Spleen (tissue), 7 donors: ENCODE results near the gene MORF4L2.

Experiments
- CTCF ChIP-seq, 11 experiments: fragments of 200-600 bp in 7 of 11; fragments of 450-650 bp in 4 of 11; sonication (generic) in 4 of 11; IDR thresholded peaks in 8 of 11; conservative IDR thresholded peaks in 3 of 11; 1 replicate in 7 of 11; 2 replicates in 4 of 11; pipeline versions ENCODE4 v1.4.0 to v1.8.0; 2016 to 2021; ENCODE audit warnings: antibody characterized with exemption in 11 of 11, inconsistent platforms in 4 of 11, mild to moderate bottlenecking in 1 of 11
- POLR2A ChIP-seq, 3 donors: fragments of 450-650 bp; IDR thresholded peaks; one replicate each; pipeline ENCODE4 v1.5.1; 2017; ENCODE audit warnings: antibody characterized with exemption in 3 of 3, mild to moderate bottlenecking in 1 of 3
- donor health status: DM: no; HTN: no; CAD: no; lungs with moderate emphysema.
- donor health status: DM: no; HTN: no; CAD: no.
- donor health status: DM: no; HTN: no; CAD: no.

DNA sequence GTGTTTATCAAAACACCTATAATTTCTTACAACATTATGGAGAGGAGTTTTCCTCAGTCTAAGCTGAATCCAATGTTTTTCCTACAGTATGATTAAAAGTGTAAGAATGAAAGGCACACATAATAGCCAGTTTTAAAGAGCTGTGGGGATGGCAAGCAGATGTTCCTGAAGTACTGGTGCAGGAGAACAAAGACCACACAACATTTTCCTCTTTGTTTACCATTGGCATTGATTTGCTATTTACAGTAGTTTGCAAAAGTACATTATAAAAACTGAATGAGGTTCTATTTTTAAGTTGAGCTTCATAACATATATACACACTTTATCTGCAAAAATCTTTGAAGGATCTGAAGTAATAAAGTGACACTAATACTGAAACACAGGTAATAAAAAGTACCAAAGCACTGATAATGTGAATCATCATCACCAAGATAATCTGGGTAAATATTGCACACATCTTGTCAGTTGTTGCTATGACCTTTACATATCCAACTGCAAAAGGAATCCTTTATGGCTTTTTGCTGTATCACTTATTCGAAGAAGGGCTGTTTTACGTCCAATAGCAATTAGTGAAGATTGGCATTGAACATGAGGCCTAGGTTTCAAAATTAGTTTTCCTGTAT, 35.2 kb downstream of the MORF4L2 start:
- TF ChIP-seq CTCF (IDR thresholded peaks at IDR 0.05 in 8 of 11, conservative IDR thresholded peaks at IDR 0.05 in 3 of 11) (no peak), POLR2A (IDR thresholded peaks at IDR 0.05) (no peak)
